OCI-LY3 (cell line): ENCODE data around the gene EHF.
A peak's percentile ranks its signal among the peaks of the same experiment; 100 is the strongest.

Experiments used
- H2AFZ ChIP-seq: fragments of 200-600, 300-600 bp; shearing (Covaris generic); 2 replicates; pipeline ENCODE4 v1.6.0; 2014; ENCODE audit warnings: antibody characterized with exemption, low read depth, low read length
- H3K27ac ChIP-seq: fragments of 200-600, 300-600 bp; sonication (generic); 2 replicates; pipeline ENCODE4 v1.5.1; 2014; ENCODE audit warnings: mild to moderate bottlenecking, low read length, moderate library complexity, mixed read lengths
- H3K27me3 ChIP-seq: fragments of 200-600, 300-600 bp; sonication (generic); 2 replicates; pipeline ENCODE4 v1.6.1; 2014; ENCODE audit warnings: low read depth, low read length, mixed read lengths
- H3K36me3 ChIP-seq: fragments of 200-600, 300-600 bp; sonication (generic); replicated peaks from 2 replicates; pipeline ENCODE3; 2014; ENCODE audit warnings: low read depth, low read length, mixed read lengths
- H3K4me1 ChIP-seq: fragments of 300-600, 200-600 bp; sonication (generic); 2 replicates; pipeline ENCODE4 v1.6.1; 2014; ENCODE audit warnings: low read length, mixed read lengths
- H3K4me2 ChIP-seq: fragments of 200-600, 300-600 bp; sonication (generic); 2 replicates; pipeline ENCODE4 v1.6.1; 2014; ENCODE audit warnings: low read length, mixed read lengths
- H3K4me3 ChIP-seq: fragments of 300-600, 200-600 bp; sonication (generic); 2 replicates; pipeline ENCODE4 v1.5.1; 2014; ENCODE audit warnings: antibody characterized with exemption, mild to moderate bottlenecking, low read length, moderate library complexity
- H3K79me2 ChIP-seq: fragments of 300-600, 200-600 bp; shearing (Covaris generic); 2 replicates; pipeline ENCODE4 v1.6.1; 2014; ENCODE audit warnings: mild to moderate bottlenecking, low read length, mixed read lengths
- H3K9ac ChIP-seq: fragments of 300-600, 200-600 bp; shearing (Covaris generic); 2 replicates; pipeline ENCODE4 v1.6.0; 2014; ENCODE audit warnings: mild to moderate bottlenecking, low read length, moderate library complexity
- H3K9me3 ChIP-seq: fragments of 200-600, 300-600 bp; shearing (Covaris generic); 2 replicates; pipeline ENCODE4 v1.6.1; 2014; ENCODE audit warnings: low read length, mixed read lengths; ENCODE audit not compliant: insufficient read depth
- H4K20me1 ChIP-seq: fragments of 200-600, 300-600 bp; sonication (generic); 2 replicates; pipeline ENCODE4 v1.6.1; 2016; ENCODE audit warnings: low read length, mixed read lengths; ENCODE audit not compliant: insufficient read depth
- CTCF ChIP-seq: fragments of 200-600, 300-600 bp; sonication (generic); IDR thresholded peaks from 2 replicates; pipeline ENCODE4 v1.5.1; 2014; ENCODE audit warnings: antibody characterized with exemption, low read length, low read depth
- EZH2phosphoT487 ChIP-seq: fragments of 200-600 bp; shearing (Covaris generic); IDR thresholded peaks from 2 replicates; pipeline ENCODE4 v1.6.1; 2018; ENCODE audit warnings: antibody characterized with exemption, mixed run types, low read depth

Gene EHF

GRCh38 chr11:34620820-34621792 is at the start of gene EHF:
Gene EHF (plus strand): TSS chr11:34621093. CDS start chr11:34642631, 21,538 bp downstream.
- Histone ChIP-seq H4K20me1 (no peaks in the 10 kb centered on the region), H3K9ac (no peak within 1 kb of the TSS), H3K4me3 (no peak within 1 kb of the TSS), H3K36me3 (no peaks in the 10 kb centered on the region), H3K4me1 (peaks cover 54% of the 10 kb centered on the region), H3K27me3 (peaks cover 20% of the 10 kb centered on the region; the same call in 1 of the 2 replicates), H3K79me2 (no peaks in the 10 kb centered on the region), H2AFZ (no peak within 1 kb of the TSS), H3K27ac (no peak within 1 kb of the TSS), H3K4me2 (peak within 1 kb of the TSS; percentile 39), H3K9me3 (no peaks in the 10 kb centered on the region)
- TF ChIP-seq CTCF (no peak), EZH2phosphoT487 (no peak)

DNA sequence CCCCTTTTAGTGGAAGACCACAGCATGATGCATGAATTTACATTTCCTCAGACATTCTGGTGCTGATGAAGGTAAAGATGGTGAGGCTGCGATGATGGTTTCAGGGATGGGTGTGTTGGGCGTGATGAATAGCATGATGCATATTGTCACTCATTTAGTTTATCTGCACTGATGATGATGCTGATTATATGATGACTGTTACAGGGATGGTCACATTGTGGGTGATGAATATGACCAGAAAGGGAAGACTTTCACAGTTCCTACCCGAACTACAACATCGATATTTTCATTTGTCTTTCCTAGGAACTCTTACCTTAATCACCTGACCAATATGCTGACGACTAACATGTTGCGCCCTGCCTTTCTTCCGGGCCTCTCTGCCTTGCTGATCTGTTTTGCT is 47.4 kb upstream of the EHF start:
- no peak overlapping the region for H2AFZ ChIP-seq
- no peaks in the 10 kb centered on the region for H3K79me2 ChIP-seq
- H3K36me3 ChIP-seq: no peaks in the 10 kb centered on the region
- H3K9ac ChIP-seq: no peak overlapping the region
- H3K4me2 ChIP-seq: no peak overlapping the region
- H3K9me3 ChIP-seq: no peaks in the 10 kb centered on the region
- no peak overlapping the region for H3K4me3 ChIP-seq
- H3K27ac ChIP-seq: no peak overlapping the region
- peaks cover 12% of the 10 kb centered on the region for H3K4me1 ChIP-seq
- TF ChIP-seq EZH2phosphoT487 (no peak), CTCF (no peak)
- no peaks in the 10 kb centered on the region for H4K20me1 ChIP-seq
- H3K27me3 ChIP-seq: peaks cover 40% of the 10 kb centered on the region

GRCh38 chr11:34575261-34575660 is 45.6 kb upstream of the EHF start:
- H3K4me3 ChIP-seq: no peak overlapping the region
- H3K9ac ChIP-seq: no peak overlapping the region
- H3K36me3 ChIP-seq: no peaks in the 10 kb centered on the region
- no peaks in the 10 kb centered on the region for H3K79me2 ChIP-seq
- no peaks in the 10 kb centered on the region for H4K20me1 ChIP-seq
- no peak overlapping the region for H3K27ac ChIP-seq
- H3K9me3 ChIP-seq: no peaks in the 10 kb centered on the region
- TF ChIP-seq EZH2phosphoT487: no peak
- no peak for TF ChIP-seq CTCF
- no peak overlapping the region for H2AFZ ChIP-seq
- peaks cover 56% of the 10 kb centered on the region for H3K27me3 ChIP-seq
- H3K4me2 ChIP-seq: no peak overlapping the region
- H3K4me1 ChIP-seq: peaks cover 8% of the 10 kb centered on the region

- Histone ChIP-seq H4K20me1 (no peaks in the 10 kb centered on the region), H3K4me3 (no peak overlapping the region), H3K79me2 (no peaks in the 10 kb centered on the region), H3K27ac (no peak overlapping the region), H2AFZ (no peak overlapping the region), H3K4me2 (no peak overlapping the region), H3K36me3 (no peaks in the 10 kb centered on the region), H3K9me3 (no peaks in the 10 kb centered on the region), H3K27me3 (peaks cover 61% of the 10 kb centered on the region), H3K4me1 (peaks cover 4% of the 10 kb centered on the region), H3K9ac (no peak overlapping the region)
- no peak for TF ChIP-seq CTCF
- TF ChIP-seq EZH2phosphoT487: no peak
These were observed 45.2 kb upstream of the EHF start for GRCh38 chr11:34575671-34576070.
